Calu3 (cell line): ENCODE data around the gene TIMM22. TPM values are rescaled to one million over a fixed set of nuclear protein-coding genes. Genes with fewer than 3 reads are reported as not detected.
"Not testable (repeated sequence)": the region's sequence is repeated elsewhere in the genome, so short reads cannot be mapped to it uniquely, and the experiment has no call there.

Experiments used
- BruUV-seq: library from RNA; stranded (reverse); fragments of 400-500 nt; replicated peaks from 2 replicates; lab custom pipeline; 2021; lab: Mats Ljungman, UMichigan
- CTCF ChIA-PET: fragments of 300-600 bp; sonication (Branson Sonifier 250); formaldehyde crosslinking; loops from one replicate; lab custom pipeline; 2022; ENCODE audit warnings: antibody characterized with exemption; lab: Charles Lee
- DNase-seq: peaks from one replicate; pipeline ENCODE4 v3.0.0; 2022
- H3K27ac Mint-ChIP-seq: one replicate; pipeline ENCODE4 v1.8.0; 2022; ENCODE audit warnings: mixed read lengths; ENCODE audit not compliant: unreplicated experiment
- H3K27me3 Mint-ChIP-seq: one replicate; pipeline ENCODE4 v1.8.0; 2022; ENCODE audit warnings: mixed read lengths; ENCODE audit not compliant: unreplicated experiment
- H3K36me3 Mint-ChIP-seq: one replicate; pipeline ENCODE4 v1.8.0; 2022; ENCODE audit warnings: mild to moderate bottlenecking, moderate library complexity, mixed read lengths; ENCODE audit not compliant: insufficient read depth, unreplicated experiment
- H3K4me1 Mint-ChIP-seq: one replicate; pipeline ENCODE4 v1.8.0; 2022; ENCODE audit warnings: mild to moderate bottlenecking, low read depth, mixed read lengths; ENCODE audit not compliant: unreplicated experiment
- H3K4me3 Mint-ChIP-seq: one replicate; pipeline ENCODE4 v1.8.0; 2022; ENCODE audit warnings: mild to moderate bottlenecking, low read depth, moderate library complexity, mixed read lengths; ENCODE audit not compliant: unreplicated experiment
- H3K9me3 Mint-ChIP-seq: one replicate; pipeline ENCODE4 v1.8.0; 2022; ENCODE audit warnings: low read depth, mixed read lengths; ENCODE audit not compliant: unreplicated experiment
- CTCF ChIP-seq: fragments of 200-600 bp; IDR thresholded peaks from one replicate; pipeline ENCODE4 v1.8.0; 2022; ENCODE audit warnings: antibody characterized with exemption; ENCODE audit not compliant: unreplicated experiment
- intact Hi-C: fragments of 100-400 bp; cut with micrococcal nuclease; formaldehyde crosslinking; loops from one replicate; pipeline ENCODE4 v1.10.0; 2022; ENCODE audit not compliant: unreplicated experiment
- total RNA-seq: library from RNA; stranded (reverse); gene quantifications from 2 replicates; pipeline ENCODE4 v1.2.3, GENCODE V29; 2022

The TIMM22 gene
- total RNA-seq, 1 experiment from 2014 or later = 7.2 TPM

GRCh38 chr17:1040216-1040600, 43.3 kb downstream of the TIMM22 start:
- H3K4me1 Mint-ChIP-seq = no peaks in the 10 kb centered on the region
- no peak overlapping the region for H3K27ac Mint-ChIP-seq
- TF ChIP-seq CTCF = no peak
- peaks cover 10% of the 10 kb centered on the region for H3K36me3 Mint-ChIP-seq
- no TSS peak for BruUV-seq
- no peak overlapping the region for H3K4me3 Mint-ChIP-seq
- DNase-seq = no peak
- CTCF ChIA-PET = no interaction called here
- no peaks in the 10 kb centered on the region for H3K27me3 Mint-ChIP-seq
- intact Hi-C loops = no loop called here
- peaks cover 4% of the 10 kb centered on the region for H3K9me3 Mint-ChIP-seq

GRCh38 chr17:1041746-1042145, 44.8 kb downstream of the TIMM22 start:
- Mint-ChIP-seq H3K4me3 (no peak overlapping the region), H3K27ac (no peak overlapping the region), H3K36me3 (peaks cover 13% of the 10 kb centered on the region), H3K4me1 (no peaks in the 10 kb centered on the region), H3K9me3 (peaks cover 4% of the 10 kb centered on the region), H3K27me3 (no peaks in the 10 kb centered on the region)
- BruUV-seq = no TSS peak
- TF ChIP-seq CTCF = no peak
- intact Hi-C loops = no loop called here
- CTCF ChIA-PET = no interaction called here
- no peak for DNase-seq

- no peak for DNase-seq
- Mint-ChIP-seq H3K4me3 (no peak overlapping the region), H3K27me3 (no peaks in the 10 kb centered on the region), H3K9me3 (peaks cover 4% of the 10 kb centered on the region), H3K4me1 (no peaks in the 10 kb centered on the region), H3K27ac (no peak overlapping the region), H3K36me3 (peaks cover 13% of the 10 kb centered on the region)
- intact Hi-C loops = no loop called here
- CTCF ChIA-PET = no interaction called here
- BruUV-seq = no TSS peak
- TF ChIP-seq CTCF = no peak
Measured at GRCh38 chr17:1042486-1042885, 45.6 kb downstream of the TIMM22 start.

GRCh38 chr17:1043601-1044251, 46.8 kb downstream of the TIMM22 start:
- Mint-ChIP-seq H3K4me3 (no peak overlapping the region), H3K27me3 (no peaks in the 10 kb centered on the region), H3K36me3 (peaks cover 13% of the 10 kb centered on the region), H3K27ac (no peak overlapping the region), H3K4me1 (no peaks in the 10 kb centered on the region), H3K9me3 (peaks cover 4% of the 10 kb centered on the region)
- no peak for DNase-seq
- CTCF ChIA-PET = interaction anchor here (1.2 kb wide), 1 partner anchor 12 kb away, joined by 3 read pairs; no protein-coding TSS in a partner anchor
- no peak for TF ChIP-seq CTCF
- BruUV-seq = no TSS peak
- intact Hi-C loops = no loop called here

GRCh38 chr17:1044387-1045009, 47.6 kb downstream of the TIMM22 start:
- H3K27me3 Mint-ChIP-seq, intact Hi-C loops, BruUV-seq, H3K27ac Mint-ChIP-seq, DNase-seq, H3K4me3 Mint-ChIP-seq, H3K9me3 Mint-ChIP-seq, H3K4me1 Mint-ChIP-seq: not testable (repeated sequence)
- CTCF ChIA-PET = interaction anchor here (1.2 kb wide), 1 partner anchor 12 kb away, joined by 3 read pairs; no protein-coding TSS in a partner anchor
- H3K36me3 Mint-ChIP-seq = peaks cover 13% of the 10 kb centered on the region
